HepG2 (cell line): Measurements from ENCODE around the gene RMND5A. TPM values are rescaled to one million over a fixed set of nuclear protein-coding genes. Genes with fewer than 3 reads are reported as not detected.
"Not testable (repeated sequence)": the region's sequence is repeated elsewhere in the genome, so short reads cannot be mapped to it uniquely, and the experiment has no call there.

Experiments used
- DMAP1 ChIP-seq: IDR thresholded peaks from 2 replicates; pipeline ENCODE4 v1.6.1; 2016
- FOXJ3 ChIP-seq: sonication (generic); formaldehyde crosslinking; IDR thresholded peaks from 2 replicates; pipeline ENCODE4 v1.4.0; 2020; ENCODE audit warnings: missing genetic modification reagents, mild to moderate bottlenecking, borderline replicate concordance
- GABPA ChIP-seq, 2 experiments: IDR thresholded peaks; 2 replicates each; pipeline ENCODE4 v1.6.1; 2011 to 2016; ENCODE audit warnings: low read depth in 2 of 2, low read length in 1 of 2, missing biosample characterization in 1 of 2, missing genetic modification characterization in 1 of 2
- GATA4 ChIP-seq: sonication (generic); IDR thresholded peaks from 2 replicates; pipeline ENCODE4 v1.6.1; 2016; ENCODE audit warnings: antibody characterized with exemption, low read depth, borderline replicate concordance
- GATAD2A ChIP-seq: IDR thresholded peaks from 2 replicates; pipeline ENCODE4 v1.6.1; 2016
- HMGXB4 ChIP-seq, 2 experiments: sonication (generic) in 1 of 2; formaldehyde crosslinking in 1 of 2; IDR thresholded peaks; 2 replicates each; pipeline versions ENCODE4 v1.4.0 to v1.6.1; 2018 to 2020; ENCODE audit warnings: missing genetic modification reagents in 2 of 2, borderline replicate concordance in 1 of 2, low read depth in 1 of 2, mild to moderate bottlenecking in 1 of 2, missing biosample characterization in 1 of 2
- KAT7 ChIP-seq: IDR thresholded peaks from 2 replicates; pipeline ENCODE4 v1.6.1; 2018; ENCODE audit warnings: borderline replicate concordance, missing compliant biosample characterization
- KMT2A ChIP-seq: sonication (generic); formaldehyde crosslinking; IDR thresholded peaks from 2 replicates; pipeline ENCODE4 v1.4.0; 2020; ENCODE audit warnings: missing genetic modification reagents
- MAX ChIP-seq: IDR thresholded peaks from 2 replicates; pipeline ENCODE4 v1.6.1; 2012; ENCODE audit warnings: inconsistent platforms
- MAZ ChIP-seq, 2 experiments: sonication (generic) in 1 of 2; formaldehyde crosslinking in 1 of 2; IDR thresholded peaks; 2 replicates each; pipeline versions ENCODE4 v1.5.0 to v1.6.1; 2012 to 2020; ENCODE audit warnings: low read depth in 2 of 2, mild to moderate bottlenecking in 2 of 2, borderline replicate concordance in 1 of 2, improper control_type of control experiment in 1 of 2, low read length in 1 of 2, missing genetic modification reagents in 1 of 2, moderate library complexity in 1 of 2
- POGZ ChIP-seq: sonication (generic); formaldehyde crosslinking; IDR thresholded peaks from 2 replicates; pipeline ENCODE4 v1.4.0; 2020; ENCODE audit warnings: mild to moderate bottlenecking, missing genetic modification reagents
- RXRB ChIP-seq: IDR thresholded peaks from 2 replicates; pipeline ENCODE4 v1.6.1; 2016; ENCODE audit warnings: borderline replicate concordance, missing genetic modification reagents, missing compliant biosample characterization
- TBX3 ChIP-seq: fragments of 450-650 bp; IDR thresholded peaks from 2 replicates; pipeline ENCODE4 v1.6.1; 2017; ENCODE audit warnings: antibody characterized with exemption, mild to moderate bottlenecking, inconsistent platforms, borderline replicate concordance
- ZBTB2 ChIP-seq: sonication (generic); formaldehyde crosslinking; IDR thresholded peaks from 2 replicates; pipeline ENCODE4 v1.8.0; 2022; ENCODE audit warnings: low read depth, missing genetic modification reagents
- ZFX ChIP-seq: sonication (generic); formaldehyde crosslinking; IDR thresholded peaks from 2 replicates; pipeline ENCODE4 v1.4.0; 2020; ENCODE audit warnings: mild to moderate bottlenecking, low read depth, missing genetic modification reagents, moderate library complexity
- ZSCAN9 ChIP-seq: IDR thresholded peaks from 2 replicates; pipeline ENCODE4 v1.6.1; 2016; ENCODE audit warnings: borderline replicate concordance
- polyA plus RNA-seq, 8 experiments: library from polyadenylated mRNA; depleted of rRNA in 3 of 8; stranded (reverse) in 7 of 8; unstranded in 1 of 8; fragments of >200 nt; fragmentation: Illumina TruSeq in 4 of 8; extraction: Trizol in 4 of 8; gene quantifications; 2 replicates each; pipeline versions ENCODE4 v1.2.1 to v1.2.3, GENCODE V29; 2011 to 2016; ENCODE audit warnings: low read depth in 4 of 8, missing spikeins in 1 of 8, mixed read lengths in 1 of 8; ENCODE audit not compliant: insufficient read depth in 1 of 8
- total RNA-seq, 5 experiments: library from RNA; depleted of rRNA; stranded (reverse); fragments of >200 nt; fragmentation: Illumina TruSeq; extraction: Trizol; gene quantifications; 2 replicates each; pipeline ENCODE4 v1.2.3, GENCODE V29; 2016; ENCODE audit warnings: low read depth in 1 of 5
- TF ChIP-seq, protein P1 (sequence below): sonication (generic); formaldehyde crosslinking; IDR thresholded peaks from 2 replicates; pipeline ENCODE4 v1.4.0; 2020; ENCODE audit warnings: missing genetic modification reagents

RMND5A gene
- total and polyA plus RNA-seq, 2 of the 13 experiments (the other 11 are each of a cell fraction or from before 2014, with no cell fraction given) = 31.0 to 66.4 TPM

GRCh38 chr2:86719637-86720539 lies at the start of gene RMND5A (continued):
- TF ChIP-seq GATAD2A (CRISPR knock-in tag) (peak; percentile 47; the same call in 1 of the 2 replicates), ZSCAN9 (CRISPR knock-in tag) (peak; percentile 60; the same call in 1 of the 2 replicates), KAT7 (CRISPR knock-in tag) (0 out of 2 replicates have a peak, but pooled peaks have one; percentile 28), ZFX (CRISPR knock-in tag) (peak; percentile 21; the same call in 1 of the 2 replicates), MAX (peak; percentile 75), FOXJ3 (CRISPR knock-in tag) (peak; percentile 58; the same call in 1 of the 2 replicates), GATA4 (0 out of 2 replicates have a peak, but pooled peaks have one; percentile 39), TBX3 (peak; percentile 64; the same call in 1 of the 2 replicates), KMT2A (CRISPR knock-in tag) (peak; percentile 79), HMGXB4 (CRISPR knock-in tag; IDR thresholded peaks at IDR 0.05; ENCODE audit: borderline replicate concordance in 1 of 2, low read depth in 1 of 2) (peak; percentile 18 to 49; a peak in 2 of 4 replicates), POGZ (CRISPR knock-in tag) (0 out of 2 replicates have a peak, but pooled peaks have one; percentile 36), GABPA (CRISPR knock-in tag; IDR thresholded peaks at IDR 0.05; ENCODE audit: low read depth) (0 out of 2 replicates have a peak, but pooled peaks have one; percentile 41), RXRB (CRISPR knock-in tag) (peak; percentile 34; the same call in 1 of the 2 replicates), MAZ (IDR thresholded peaks at IDR 0.05; ENCODE audit: borderline replicate concordance, low read depth, low read length) (peak; percentile 41; the same call in 1 of the 2 replicates), MAZ (CRISPR knock-in tag; IDR thresholded peaks at IDR 0.05; ENCODE audit: low read depth) (peak; percentile 66), DMAP1 (CRISPR knock-in tag) (peak; percentile 60), ZBTB2 (CRISPR knock-in tag) (0 out of 2 replicates have a peak, but pooled peaks have one; percentile 21)
- TF ChIP-seq, protein P1, sequence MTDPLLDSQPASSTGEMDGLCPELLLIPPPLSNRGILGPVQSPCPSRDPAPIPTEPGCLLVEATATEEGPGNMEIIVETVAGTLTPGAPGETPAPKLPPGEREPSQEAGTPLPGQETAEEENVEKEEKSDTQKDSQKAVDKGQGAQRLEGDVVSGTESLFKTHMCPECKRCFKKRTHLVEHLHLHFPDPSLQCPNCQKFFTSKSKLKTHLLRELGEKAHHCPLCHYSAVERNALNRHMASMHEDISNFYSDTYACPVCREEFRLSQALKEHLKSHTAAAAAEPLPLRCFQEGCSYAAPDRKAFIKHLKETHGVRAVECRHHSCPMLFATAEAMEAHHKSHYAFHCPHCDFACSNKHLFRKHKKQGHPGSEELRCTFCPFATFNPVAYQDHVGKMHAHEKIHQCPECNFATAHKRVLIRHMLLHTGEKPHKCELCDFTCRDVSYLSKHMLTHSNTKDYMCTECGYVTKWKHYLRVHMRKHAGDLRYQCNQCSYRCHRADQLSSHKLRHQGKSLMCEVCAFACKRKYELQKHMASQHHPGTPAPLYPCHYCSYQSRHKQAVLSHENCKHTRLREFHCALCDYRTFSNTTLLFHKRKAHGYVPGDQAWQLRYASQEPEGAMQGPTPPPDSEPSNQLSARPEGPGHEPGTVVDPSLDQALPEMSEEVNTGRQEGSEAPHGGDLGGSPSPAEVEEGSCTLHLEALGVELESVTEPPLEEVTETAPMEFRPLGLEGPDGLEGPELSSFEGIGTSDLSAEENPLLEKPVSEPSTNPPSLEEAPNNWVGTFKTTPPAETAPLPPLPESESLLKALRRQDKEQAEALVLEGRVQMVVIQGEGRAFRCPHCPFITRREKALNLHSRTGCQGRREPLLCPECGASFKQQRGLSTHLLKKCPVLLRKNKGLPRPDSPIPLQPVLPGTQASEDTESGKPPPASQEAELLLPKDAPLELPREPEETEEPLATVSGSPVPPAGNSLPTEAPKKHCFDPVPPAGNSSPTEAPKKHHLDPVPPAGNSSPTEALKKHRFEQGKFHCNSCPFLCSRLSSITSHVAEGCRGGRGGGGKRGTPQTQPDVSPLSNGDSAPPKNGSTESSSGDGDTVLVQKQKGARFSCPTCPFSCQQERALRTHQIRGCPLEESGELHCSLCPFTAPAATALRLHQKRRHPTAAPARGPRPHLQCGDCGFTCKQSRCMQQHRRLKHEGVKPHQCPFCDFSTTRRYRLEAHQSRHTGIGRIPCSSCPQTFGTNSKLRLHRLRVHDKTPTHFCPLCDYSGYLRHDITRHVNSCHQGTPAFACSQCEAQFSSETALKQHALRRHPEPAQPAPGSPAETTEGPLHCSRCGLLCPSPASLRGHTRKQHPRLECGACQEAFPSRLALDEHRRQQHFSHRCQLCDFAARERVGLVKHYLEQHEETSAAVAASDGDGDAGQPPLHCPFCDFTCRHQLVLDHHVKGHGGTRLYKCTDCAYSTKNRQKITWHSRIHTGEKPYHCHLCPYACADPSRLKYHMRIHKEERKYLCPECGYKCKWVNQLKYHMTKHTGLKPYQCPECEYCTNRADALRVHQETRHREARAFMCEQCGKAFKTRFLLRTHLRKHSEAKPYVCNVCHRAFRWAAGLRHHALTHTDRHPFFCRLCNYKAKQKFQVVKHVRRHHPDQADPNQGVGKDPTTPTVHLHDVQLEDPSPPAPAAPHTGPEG (CRISPR knock-in tag) = 0 out of 2 replicates have a peak, but pooled peaks have one; percentile 22
- TF ChIP-seq GABPA (IDR thresholded peaks at IDR 0.05; ENCODE audit: low read depth, low read length) = not testable (repeated sequence)
